IMR-90 (cell line): Measurements from ENCODE around the gene VGLL2.
"Not testable (repeated sequence)": the region's sequence is repeated elsewhere in the genome, so short reads cannot be mapped to it uniquely, and the experiment has no call there.

ENCODE experiments used
- CTCF ChIP-seq: conservative IDR thresholded peaks from 2 replicates; pipeline ENCODE4 v1.5.1; 2012; ENCODE audit warnings: mild to moderate bottlenecking, low read depth, low read length, improper control_type of control experiment
- NFE2L2 ChIP-seq: fragments of 150-350 bp; IDR thresholded peaks from 2 replicates; pipeline ENCODE4 v1.6.1; 2016; ENCODE audit warnings: low read depth, mild to moderate bottlenecking, low read length
- POLR2A ChIP-seq: IDR thresholded peaks from 2 replicates; pipeline ENCODE4 v1.6.1; 2012; ENCODE audit warnings: mild to moderate bottlenecking, low read depth, low read length
- RAD21 ChIP-seq: IDR thresholded peaks from 2 replicates; pipeline ENCODE4 v1.6.1; 2012; ENCODE audit warnings: low read length, improper control_type of control experiment

GRCh38 chr6:117244571-117244970, 20.8 kb upstream of the VGLL2 start:
- TF ChIP-seq NFE2L2, CTCF, RAD21, POLR2A: not testable (repeated sequence)
